AG04450 (cell line): ENCODE measurements around the gene ZNF518B. TPM values are rescaled to one million over a fixed set of nuclear protein-coding genes. Genes with fewer than 3 reads are reported as not detected.

Experiments used
- CTCF ChIA-PET: fragments of 300-600, 350-600 bp; formaldehyde crosslinking; extraction: SDS; loops from one replicate; lab custom pipeline; 2022; ENCODE audit warnings: antibody characterized with exemption, inconsistent platforms; lab: Charles Lee
- POLR2A ChIA-PET: fragments of 350-600 bp; formaldehyde crosslinking; extraction: SDS; loops from one replicate; lab custom pipeline; 2021; ENCODE audit warnings: antibody characterized with exemption, inconsistent platforms; lab: Yijun Ruan, JAX
- DNase-seq: peaks from one replicate; pipeline ENCODE4 v3.0.0-alpha.2; 2011; ENCODE audit warnings: low read depth, low spot score
- H3K27ac ChIP-seq: one replicate; pipeline ENCODE4 v1.5.1; 2012; ENCODE audit warnings: low read depth, low read length, control low read depth
- H3K27me3 ChIP-seq: one replicate; pipeline ENCODE4 v1.6.0; 2012; ENCODE audit warnings: low read length; ENCODE audit not compliant: control insufficient read depth, insufficient read depth
- H3K4me3 ChIP-seq: 2 replicates; pipeline ENCODE4 v1.5.1; 2011; ENCODE audit warnings: mild to moderate bottlenecking, low read depth, low read length, control low read depth
- H3K9me3 ChIP-seq: 2 replicates; pipeline ENCODE4 v1.5.1; 2012; ENCODE audit warnings: low read length; ENCODE audit not compliant: control insufficient read depth, insufficient read depth
- CTCF ChIP-seq: IDR thresholded peaks from 2 replicates; pipeline ENCODE4 v1.5.1; 2011; ENCODE audit warnings: low read depth, low read length, control low read depth, inconsistent platforms
- polyA plus RNA-seq: library from polyadenylated mRNA; depleted of rRNA; stranded (reverse); fragments of >200 nt; gene quantifications from 2 replicates; pipeline ENCODE4 v1.2.3, GENCODE V29; 2011

The ZNF518B gene
- polyA plus RNA-seq, 1 experiment, result 22.9 TPM

- H3K27ac ChIP-seq, result no peak overlapping the region
- no peak overlapping the region for H3K4me3 ChIP-seq
- H3K27me3 ChIP-seq, result peaks cover 3% of the 10 kb centered on the region
- no peak for DNase-seq
- TF ChIP-seq CTCF, result no peak
- POLR2A ChIA-PET, result no interaction called here
- CTCF ChIA-PET, result no interaction called here
- no peaks in the 10 kb centered on the region for H3K9me3 ChIP-seq
Observed at GRCh38 chr4:10500776-10501175, 43.5 kb upstream of the ZNF518B start.

DNA sequence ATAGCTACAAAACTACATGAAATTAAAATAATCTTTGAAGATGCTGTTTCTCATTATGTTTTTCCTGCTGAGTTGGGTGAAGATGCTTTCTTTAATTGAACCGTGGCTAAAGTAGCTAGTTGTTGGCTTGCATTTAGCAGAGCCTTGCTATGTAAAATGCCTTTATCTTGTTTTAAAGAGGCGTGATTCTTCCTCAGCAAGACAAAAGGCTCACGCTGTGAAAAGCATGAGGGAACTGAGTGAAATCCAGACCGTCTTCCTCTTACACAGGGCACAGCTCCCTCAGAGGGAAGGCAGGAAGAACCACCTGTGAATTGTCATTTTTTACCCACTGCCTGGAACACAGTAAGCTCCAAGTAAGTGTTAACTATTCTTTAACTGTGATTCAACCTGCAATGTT lies 39.0 kb upstream of the ZNF518B start:
- Histone ChIP-seq H3K4me3 (no peak overlapping the region), H3K27ac (no peak overlapping the region), H3K27me3 (peaks cover 4% of the 10 kb centered on the region), H3K9me3 (no peaks in the 10 kb centered on the region)
- CTCF ChIA-PET, result interaction anchor here (1.5 kb wide), 1 partner anchor 36 kb away, joined by 4 read pairs; no protein-coding TSS in a partner anchor
- no peak for DNase-seq
- no peak for TF ChIP-seq CTCF
- POLR2A ChIA-PET, result no interaction called here

- ChIA-PET CTCF (no interaction called here), POLR2A (no interaction called here)
- no peak overlapping the region for H3K4me3 ChIP-seq
- no peak for TF ChIP-seq CTCF
- no peak for DNase-seq
- H3K9me3 ChIP-seq, result no peaks in the 10 kb centered on the region
- peaks cover 5% of the 10 kb centered on the region for H3K27me3 ChIP-seq
- no peak overlapping the region for H3K27ac ChIP-seq
Observed at GRCh38 chr4:10495651-10496050, 38.4 kb upstream of the ZNF518B start.

DNA sequence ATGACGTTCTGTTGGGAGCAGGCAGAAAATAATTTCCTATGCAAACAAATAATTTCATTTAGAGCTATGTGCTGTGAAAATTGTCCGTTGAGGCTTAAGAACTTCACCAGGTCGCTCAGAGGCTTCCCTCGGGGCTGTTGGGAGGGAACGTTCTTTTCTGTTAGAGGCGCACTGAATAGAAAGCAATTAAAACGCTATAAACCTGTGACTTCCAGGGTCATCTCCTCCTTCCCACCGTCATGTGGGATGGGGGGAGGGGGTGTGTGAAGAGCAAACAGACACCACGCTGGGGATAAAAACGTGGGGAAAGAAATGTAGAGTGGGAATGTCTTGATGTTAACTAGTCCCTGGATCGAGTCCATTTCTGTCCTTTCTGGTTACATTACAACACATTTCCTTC lies 35.2 kb upstream of the ZNF518B start:
- H3K9me3 ChIP-seq, result no peaks in the 10 kb centered on the region
- no peak for DNase-seq
- H3K27ac ChIP-seq, result no peak overlapping the region
- CTCF ChIA-PET, result no interaction called here
- TF ChIP-seq CTCF, result no peak
- POLR2A ChIA-PET, result no interaction called here
- no peak overlapping the region for H3K4me3 ChIP-seq
- H3K27me3 ChIP-seq, result peaks cover 5% of the 10 kb centered on the region

DNA sequence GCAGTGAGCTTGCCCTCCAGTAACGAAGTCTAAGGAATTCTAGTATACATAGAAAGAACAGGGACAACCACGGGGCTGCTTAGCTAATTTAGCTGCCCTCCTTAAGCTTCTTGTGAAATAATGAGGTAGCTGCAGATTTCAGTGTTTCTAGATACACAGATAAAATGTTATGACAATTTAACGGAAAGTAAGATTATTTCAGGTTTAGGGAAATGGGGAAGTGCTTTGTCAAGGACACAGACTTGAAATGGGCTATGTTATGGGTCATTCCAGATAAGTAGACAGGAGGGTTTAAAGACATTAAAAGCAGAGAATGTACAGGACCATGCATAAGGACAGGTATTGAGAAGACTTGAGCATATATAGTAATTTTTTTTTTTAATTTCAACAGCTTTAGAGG lies 34.2 kb upstream of the ZNF518B start:
- ChIA-PET CTCF (no interaction called here), POLR2A (no interaction called here)
- Histone ChIP-seq H3K4me3 (no peak overlapping the region), H3K27me3 (peaks cover 4% of the 10 kb centered on the region), H3K9me3 (no peaks in the 10 kb centered on the region), H3K27ac (no peak overlapping the region)
- no peak for TF ChIP-seq CTCF
- no peak for DNase-seq
